K562 (cell line): ENCODE measurements around the gene ABCC1. TPM values are rescaled to one million over a fixed set of nuclear protein-coding genes. Genes with fewer than 3 reads are reported as not detected.

ENCODE experiments used
- ATAC-seq: fragments of 200-7000 bp; cut with Tn5 transposase; 3 replicates; pipeline ENCODE4 v1.9.1; 2020; ENCODE audit warnings: moderate library complexity
- BruUV-seq: library from RNA; stranded (reverse); fragments of 400-500 nt; replicated peaks from 2 replicates; lab custom pipeline; 2021; lab: Mats Ljungman, UMichigan
- CTCF ChIA-PET: fragments of 300-600 bp; formaldehyde crosslinking; extraction: SDS; loops from one replicate; lab custom pipeline; 2021; ENCODE audit warnings: low intra/inter-chr PET ratio; lab: Yijun Ruan, JAX
- POLR2A ChIA-PET: fragments of 300-600, 350-650 bp; sonication (Branson Sonifier 250); formaldehyde crosslinking; extraction: SDS; loops from one replicate; lab custom pipeline; 2021; ENCODE audit warnings: antibody characterized with exemption, inconsistent platforms; lab: Yijun Ruan, JAX
- DNase-seq, 4 experiments: peaks; one replicate each; pipeline versions ENCODE4 v3.0.0 to v3.0.0-alpha.2; 2011 to 2018; ENCODE audit warnings: low spot score in 3 of 4, mixed read lengths in 3 of 4; ENCODE audit errors: extremely low read depth in 1 of 4
- FAIRE-seq: peaks from 2 replicates; lab custom pipeline; 2011; peaks lifted over from hg19 to GRCh38; lab: Jason Lieb, UNC
- H2AFZ ChIP-seq: 2 replicates; pipeline ENCODE4 v1.6.0; 2011; ENCODE audit warnings: low read depth, low read length, control low read depth, inconsistent platforms
- H3K27ac ChIP-seq: fragments of 200-600 bp; 3 replicates; pipeline ENCODE4 v1.8.0; 2011; ENCODE audit warnings: low read depth, mild to moderate bottlenecking, control low read depth, inconsistent platforms, low read length, moderate library complexity, mixed read lengths; ENCODE audit errors: extremely low read depth
- H3K27me3 ChIP-seq, 2 experiments: fragments of 300-600 bp in 1 of 2; 2 replicates in 1 of 2; 3 replicates in 1 of 2; pipeline versions ENCODE4 v1.6.0 to v1.8.0; 2011; ENCODE audit warnings: inconsistent platforms in 2 of 2, low read length in 2 of 2, mild to moderate bottlenecking in 1 of 2, mixed read lengths in 1 of 2, moderate library complexity in 1 of 2; ENCODE audit not compliant: control insufficient read depth in 2 of 2, insufficient read depth in 2 of 2
- H3K36me3 ChIP-seq: fragments of 300-600 bp; 3 replicates; pipeline ENCODE4 v1.8.0; 2011; ENCODE audit warnings: mild to moderate bottlenecking, low read length, inconsistent platforms; ENCODE audit not compliant: control insufficient read depth, insufficient read depth
- H3K4me1 ChIP-seq, 2 experiments: fragments of 200-600 bp in 1 of 2; replicated peaks in 1 of 2; 2 replicates in 1 of 2; 3 replicates in 1 of 2; pipeline versions ENCODE4 v1.5.1 to v1.8.0; 2011; ENCODE audit warnings: inconsistent platforms in 2 of 2, low read length in 2 of 2, mild to moderate bottlenecking in 1 of 2, mixed read lengths in 1 of 2, moderate library complexity in 1 of 2; ENCODE audit not compliant: control insufficient read depth in 2 of 2, insufficient read depth in 2 of 2
- H3K4me2 ChIP-seq: 2 replicates; pipeline ENCODE4 v1.6.1; 2011; ENCODE audit warnings: low read length, control low read depth, inconsistent platforms, mixed read lengths; ENCODE audit not compliant: insufficient read depth
- H3K4me3 ChIP-seq: fragments of 200-600 bp; sonication (generic), shearing (Covaris generic); 2 replicates; pipeline ENCODE4 v1.5.1; 2016; ENCODE audit warnings: control low read depth, inconsistent platforms
- H3K79me2 ChIP-seq: fragments of 200-600 bp; 3 replicates; pipeline ENCODE4 v1.8.0; 2011; ENCODE audit warnings: low read length, inconsistent platforms; ENCODE audit not compliant: control insufficient read depth, insufficient read depth
- H3K9ac ChIP-seq, 2 experiments: 2 replicates each; pipeline versions ENCODE4 v1.6.0 to v1.6.1; 2011; ENCODE audit warnings: low read depth in 2 of 2, low read length in 2 of 2, control low read depth in 1 of 2, inconsistent platforms in 1 of 2, mild to moderate bottlenecking in 1 of 2, mixed read lengths in 1 of 2; ENCODE audit not compliant: insufficient read depth in 1 of 2
- H3K9me1 ChIP-seq: one replicate; pipeline ENCODE4 v1.6.0; 2011; ENCODE audit warnings: inconsistent platforms, mild to moderate bottlenecking, low read length, moderate library complexity; ENCODE audit not compliant: control insufficient read depth, insufficient read depth
- H3K9me3 ChIP-seq: replicated peaks from 2 replicates; pipeline ENCODE4 v1.5.1; 2011; ENCODE audit warnings: low read depth, low read length, inconsistent platforms; ENCODE audit not compliant: control insufficient read depth, insufficient read depth
- H4K20me1 ChIP-seq: replicated peaks from 2 replicates; pipeline ENCODE4 v1.6.1; 2011; ENCODE audit warnings: low read length, inconsistent platforms, mixed read lengths; ENCODE audit not compliant: control insufficient read depth, insufficient read depth
- ID3 ChIP-seq, 2 experiments: fragments of 250-450 bp in 1 of 2; fragments of 450-650 bp in 1 of 2; sonication (Bioruptor Pico) in 1 of 2; IDR thresholded peaks; 2 replicates each; pipeline versions ENCODE4 v1.6.1 to v1.8.0; 2016 to 2021; ENCODE audit warnings: mild to moderate bottlenecking in 2 of 2, moderate library complexity in 2 of 2, missing compliant biosample characterization in 1 of 2, missing genetic modification characterization in 1 of 2
- MEF2A ChIP-seq: IDR thresholded peaks from 2 replicates; pipeline ENCODE4 v1.6.1; 2011; ENCODE audit warnings: low read depth, mild to moderate bottlenecking, low read length, moderate library complexity; ENCODE audit not compliant: control insufficient read depth
- MTA1 ChIP-seq: fragments of 450-650 bp; IDR thresholded peaks from 2 replicates; pipeline ENCODE4 v1.6.1; 2017; ENCODE audit warnings: borderline replicate concordance
- NFYB ChIP-seq: IDR thresholded peaks from 2 replicates; pipeline ENCODE4 v1.6.1; 2011; ENCODE audit warnings: mild to moderate bottlenecking, moderate library complexity; ENCODE audit not compliant: insufficient read length; ENCODE audit errors: extremely low read depth
- PML ChIP-seq: IDR thresholded peaks from 2 replicates; pipeline ENCODE4 v1.6.1; 2012; ENCODE audit warnings: low read length, inconsistent platforms
- POLR2G ChIP-seq: fragments of 200-400 bp; formaldehyde crosslinking; IDR thresholded peaks from 2 replicates; pipeline ENCODE4 v1.6.1; 2017; ENCODE audit warnings: low read depth, mild to moderate bottlenecking, antibody characterized with exemption, low read length, moderate library complexity
- RBM22 ChIP-seq: fragments of 200-400 bp; formaldehyde crosslinking; IDR thresholded peaks from 2 replicates; pipeline ENCODE4 v1.6.1; 2018; ENCODE audit warnings: low read length, low read depth; ENCODE audit not compliant: poor library complexity, severe bottlenecking
- SRSF1 ChIP-seq: fragments of 200-400 bp; formaldehyde crosslinking; IDR thresholded peaks from 2 replicates; pipeline ENCODE4 v1.6.1; 2017; ENCODE audit warnings: mild to moderate bottlenecking, low read depth, low read length, moderate library complexity
- TCF7 ChIP-seq: sonication (generic); IDR thresholded peaks from 2 replicates; pipeline ENCODE4 v1.6.1; 2016; ENCODE audit warnings: antibody characterized with exemption, borderline replicate concordance
- TOE1 ChIP-seq, 2 experiments: fragments of 450-650 bp in 1 of 2; sonication (generic) in 1 of 2; formaldehyde crosslinking in 1 of 2; IDR thresholded peaks; 2 replicates each; pipeline versions ENCODE4 v1.7.1 to v1.8.0; 2016 to 2022; ENCODE audit warnings: borderline replicate concordance in 2 of 2, mild to moderate bottlenecking in 2 of 2, antibody characterized with exemption in 1 of 2, inconsistent platforms in 1 of 2, low read depth in 1 of 2, missing genetic modification reagents in 1 of 2, moderate library complexity in 1 of 2
- WGBS: fragments of 100-300 bp; shearing (Covaris generic); methylation state at CpG from one replicate; pipeline ENCODE4 v1.1.6; 2016; ENCODE audit warnings: low coverage, mixed read lengths; ENCODE audit not compliant: insufficient coverage; ENCODE audit errors: missing lambda C conversion rate; 5-methylcytosine and 5-hydroxymethylcytosine counted together
- in situ Hi-C: fragments of 300-500 bp; cut with MboI; formaldehyde crosslinking; loops from 4 replicates; pipeline ENCODE4 v1.15.0; 2018; ENCODE audit warnings: inconsistent platforms, mixed read lengths
- intact Hi-C: fragments of 100-400 bp; cut with micrococcal nuclease; formaldehyde crosslinking; loops from 2 replicates; pipeline ENCODE4 v1.14.2; 2022
- polyA plus RNA-seq, 8 experiments: library from polyadenylated mRNA; depleted of rRNA in 4 of 8; stranded (reverse) in 5 of 8; unstranded in 3 of 8; fragments of >200 nt; fragmentation: Nextera tagmentation in 2 of 8; fragmentation: Illumina TruSeq in 1 of 8; extraction: Ambion mirVana in 2 of 8; extraction: Trizol in 1 of 8; gene quantifications; 2 replicates each; pipeline versions ENCODE4 v1.2.1 to v1.2.3, GENCODE V29; 2011 to 2014; ENCODE audit warnings: inconsistent platforms in 1 of 8, missing spikeins in 1 of 8
- total RNA-seq, 7 experiments: library from RNA; depleted of rRNA in 6 of 7; stranded (reverse); fragments of >200 nt in 6 of 7; fragmentation: Illumina TruSeq in 2 of 7; extraction: Trizol in 2 of 7; gene quantifications; 2 replicates each; pipeline versions ENCODE4 v1.2.1 to v1.2.3, GENCODE V29; 2011 to 2021; ENCODE audit warnings: low replicate concordance in 1 of 7

Gene ABCC1
- total and polyA plus RNA-seq, 9 of the 15 experiments (the other 6 are each of a cell fraction or from before 2014, with no cell fraction given), result 3.9 to 41.6 (median 10.0) TPM

- TF ChIP-seq ID3 (CRISPR knock-in tag; IDR thresholded peaks at IDR 0.05) (no peak), ID3 (tag; IDR thresholded peaks at IDR 0.05) (no peak), MEF2A (no peak), PML (no peak), TOE1 (IDR thresholded peaks at IDR 0.05; ENCODE audit: borderline replicate concordance) (no peak), TOE1 (CRISPR knock-in tag; IDR thresholded peaks at IDR 0.05; ENCODE audit: borderline replicate concordance, low read depth) (no peak), SRSF1 (no peak), TCF7 (no peak), MTA1 (no peak)
Measured at GRCh38 chr16:16149710-16150116, 200.3 kb downstream of the ABCC1 start (continued).

GRCh38 chr16:16150117-16150877 lies 200.9 kb downstream of the ABCC1 start:
- no peaks in the 10 kb centered on the region for H3K9me3 ChIP-seq
- 69% methylated on average over 27 of the region's 28 CpGs for WGBS
- no peaks in the 10 kb centered on the region for H3K79me2 ChIP-seq
- intact Hi-C loops (no loop called here), in situ Hi-C loops (no loop called here)
- TF ChIP-seq NFYB (no peak), POLR2G (peak; percentile 54; the same call in 1 of the 2 replicates), RBM22 (peak; percentile 66)
- H3K27ac ChIP-seq, result no peak overlapping the region
- no peaks in the 10 kb centered on the region for H3K27me3 ChIP-seq
- peak overlapping the region in 1 of 2 experiments; percentile 35; a peak in 1 of 4 replicates for H3K9ac ChIP-seq
- no peaks in the 10 kb centered on the region for H3K9me1 ChIP-seq
- no peak for DNase-seq
- H2AFZ ChIP-seq, result no peak overlapping the region
- peak; percentile 18 for ATAC-seq
- peaks cover 10 to 23% of the 10 kb centered on the region in 2 experiments; a peak in 4 of 5 replicates for H3K4me1 ChIP-seq
- ChIA-PET POLR2A (interaction anchor here (0.6 kb wide), 1 partner anchor 262 kb away, joined by 3 read pairs; no protein-coding TSS in a partner anchor), CTCF (no interaction called here)
- no peak overlapping the region for H3K4me2 ChIP-seq
- H3K4me3 ChIP-seq, result no peak overlapping the region
- no TSS peak for BruUV-seq
- H3K36me3 ChIP-seq, result no peaks in the 10 kb centered on the region
- FAIRE-seq, result no peak
- H4K20me1 ChIP-seq, result no peaks in the 10 kb centered on the region
